Peyer's patch (tissue), 4 donors: ENCODE measurements around the gene HYAL2.

Experiments
- CTCF ChIP-seq, 6 experiments: fragments of 450-650 bp in 4 of 6; fragments of 200-600 bp in 2 of 6; sonication (generic) in 1 of 6; IDR thresholded peaks; one replicate each; pipeline ENCODE4 v1.5.1; 2017 to 2019; ENCODE audit warnings: antibody characterized with exemption in 6 of 6, mild to moderate bottlenecking in 3 of 6, moderate library complexity in 1 of 6
- POLR2A ChIP-seq, 2 donors: fragments of 450-650 bp; IDR thresholded peaks; one replicate each; pipeline ENCODE4 v1.5.1; 2017; ENCODE audit warnings: antibody characterized with exemption in 2 of 2, mild to moderate bottlenecking in 2 of 2, moderate library complexity in 2 of 2

- TF ChIP-seq CTCF (IDR thresholded peaks at IDR 0.05) (no peak), POLR2A (IDR thresholded peaks at IDR 0.05) (no peak)
Measured at GRCh38 chr3:50268276-50268675, 54.3 kb downstream of the HYAL2 start.
